Measurements from ENCODE around the gene LRFN5.

DNA sequence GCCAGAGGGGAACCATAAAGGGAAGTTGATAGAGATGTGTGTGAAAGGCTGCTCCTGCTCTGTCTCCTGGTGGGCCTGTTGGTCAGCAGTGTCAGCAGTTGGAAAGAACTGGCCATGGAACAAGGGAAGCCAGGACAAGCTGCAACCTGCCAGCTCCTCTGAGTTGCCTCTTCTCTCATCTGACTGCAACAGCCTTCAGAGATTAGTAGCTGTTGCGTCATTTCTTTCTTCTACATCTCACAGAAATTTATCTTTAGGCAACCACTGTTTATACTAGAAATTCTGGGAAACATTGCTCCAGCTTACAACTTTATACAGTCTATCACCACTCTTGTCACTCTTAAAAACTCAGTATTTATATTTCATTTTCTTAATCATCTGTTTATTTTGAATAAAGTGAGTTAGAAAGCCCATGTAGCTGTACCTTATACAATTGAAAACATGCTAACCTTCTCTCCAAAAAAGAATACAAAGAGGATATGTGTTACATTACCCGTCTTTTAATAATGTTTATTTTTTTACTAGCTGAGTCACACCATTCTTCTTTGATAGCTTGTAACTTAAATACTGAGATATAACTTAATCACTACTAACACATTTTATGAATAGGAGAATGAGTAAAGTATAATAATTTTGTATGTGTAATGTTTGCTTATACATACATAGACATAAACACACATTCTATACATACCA, 224.2 kb downstream of the LRFN5 start:
- TF ChIP-seq, protein P1, sequence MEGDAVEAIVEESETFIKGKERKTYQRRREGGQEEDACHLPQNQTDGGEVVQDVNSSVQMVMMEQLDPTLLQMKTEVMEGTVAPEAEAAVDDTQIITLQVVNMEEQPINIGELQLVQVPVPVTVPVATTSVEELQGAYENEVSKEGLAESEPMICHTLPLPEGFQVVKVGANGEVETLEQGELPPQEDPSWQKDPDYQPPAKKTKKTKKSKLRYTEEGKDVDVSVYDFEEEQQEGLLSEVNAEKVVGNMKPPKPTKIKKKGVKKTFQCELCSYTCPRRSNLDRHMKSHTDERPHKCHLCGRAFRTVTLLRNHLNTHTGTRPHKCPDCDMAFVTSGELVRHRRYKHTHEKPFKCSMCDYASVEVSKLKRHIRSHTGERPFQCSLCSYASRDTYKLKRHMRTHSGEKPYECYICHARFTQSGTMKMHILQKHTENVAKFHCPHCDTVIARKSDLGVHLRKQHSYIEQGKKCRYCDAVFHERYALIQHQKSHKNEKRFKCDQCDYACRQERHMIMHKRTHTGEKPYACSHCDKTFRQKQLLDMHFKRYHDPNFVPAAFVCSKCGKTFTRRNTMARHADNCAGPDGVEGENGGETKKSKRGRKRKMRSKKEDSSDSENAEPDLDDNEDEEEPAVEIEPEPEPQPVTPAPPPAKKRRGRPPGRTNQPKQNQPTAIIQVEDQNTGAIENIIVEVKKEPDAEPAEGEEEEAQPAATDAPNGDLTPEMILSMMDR (IDR thresholded peaks at IDR 0.05; ENCODE audit: low read depth, low read length, poor library complexity, severe bottlenecking): no peak
- no peak for TF ChIP-seq EZH2phosphoT487 (IDR thresholded peaks at IDR 0.05; ENCODE audit: borderline replicate concordance, low read length)
